T-helper 1 cell (primary cell): ENCODE results near the gene WDR70.
"Not testable (repeated sequence)": the region's sequence is repeated elsewhere in the genome, so short reads cannot be mapped to it uniquely, and the experiment has no call there.

Experiments used
- DNase-seq, 5 donors: peaks; one replicate each; pipeline ENCODE4 v3.0.0-alpha.2; 2012 to 2020

The WDR70 gene

DNA sequence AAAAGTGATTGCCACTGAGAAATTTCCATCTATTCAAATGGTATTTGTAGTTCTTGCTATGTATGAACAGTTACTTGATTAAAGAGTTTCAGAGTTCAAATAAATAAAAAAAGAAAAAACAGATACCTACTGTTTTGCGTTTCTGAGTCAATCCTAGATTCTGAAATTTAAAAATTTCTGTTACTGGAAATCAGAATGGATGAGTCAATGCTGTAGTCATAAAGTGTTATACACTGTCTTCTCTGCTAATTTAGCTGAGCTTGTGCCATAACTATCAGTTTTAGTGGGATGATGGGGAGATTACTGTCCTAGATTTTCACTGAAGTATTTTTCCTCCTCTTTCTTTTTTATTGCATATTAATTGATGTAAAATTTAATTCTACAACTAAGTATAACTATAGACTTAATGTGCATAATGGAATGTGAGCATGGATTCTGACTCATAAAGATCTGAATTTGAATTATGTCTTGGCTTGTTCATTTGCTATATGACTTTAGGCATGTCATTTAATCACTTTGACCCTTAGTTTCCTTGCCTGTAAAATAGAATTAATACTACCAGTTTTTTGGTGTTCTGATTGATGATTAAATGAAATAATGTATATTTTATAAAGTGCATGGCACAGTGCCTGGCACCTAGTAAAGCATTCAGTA lies 75.4 kb downstream of the WDR70 start:
- DNase-seq, result peak in 1 of 5 donors; percentile 33

DNA sequence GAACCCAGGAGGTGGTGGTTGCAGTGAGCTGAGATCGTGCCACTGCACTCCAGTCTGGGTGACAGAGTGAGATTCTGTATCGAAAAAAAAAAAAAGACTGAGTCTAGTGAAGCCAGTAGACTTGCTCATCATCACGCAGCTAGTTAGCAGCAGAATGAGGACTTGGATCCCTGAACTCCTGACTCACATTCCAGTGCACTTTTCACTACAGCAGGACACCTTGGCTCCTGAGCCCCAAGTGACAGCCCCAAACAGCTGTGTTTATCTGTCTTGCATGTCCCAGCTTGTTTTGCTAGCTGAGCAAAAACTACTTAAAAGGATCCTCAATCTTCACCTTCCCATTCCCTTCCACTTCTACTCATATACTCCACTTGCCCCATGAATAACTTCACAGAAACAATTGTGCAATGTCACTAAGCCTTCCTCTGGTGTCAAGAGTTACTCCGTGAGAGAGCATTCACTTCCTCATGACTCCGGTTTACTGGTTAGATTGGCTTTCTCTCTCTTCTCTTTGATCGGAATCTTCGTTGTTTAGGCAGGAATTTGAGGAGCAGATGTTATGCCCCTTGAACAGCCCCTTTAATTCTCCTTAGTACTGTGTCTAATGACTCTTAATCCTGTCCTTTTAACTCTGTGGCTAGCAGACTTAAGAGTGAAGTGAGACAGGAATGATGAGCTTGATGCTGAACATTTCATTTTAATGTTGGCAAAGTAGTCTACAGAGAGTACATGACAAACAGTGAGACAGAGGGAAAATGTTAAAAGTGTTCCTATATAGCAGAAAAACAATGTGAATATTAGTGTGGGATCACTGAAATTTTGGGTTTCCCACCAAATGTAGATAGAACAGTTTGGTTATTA lies 84.3 kb downstream of the WDR70 start:
- not testable (repeated sequence) for DNase-seq

DNA sequence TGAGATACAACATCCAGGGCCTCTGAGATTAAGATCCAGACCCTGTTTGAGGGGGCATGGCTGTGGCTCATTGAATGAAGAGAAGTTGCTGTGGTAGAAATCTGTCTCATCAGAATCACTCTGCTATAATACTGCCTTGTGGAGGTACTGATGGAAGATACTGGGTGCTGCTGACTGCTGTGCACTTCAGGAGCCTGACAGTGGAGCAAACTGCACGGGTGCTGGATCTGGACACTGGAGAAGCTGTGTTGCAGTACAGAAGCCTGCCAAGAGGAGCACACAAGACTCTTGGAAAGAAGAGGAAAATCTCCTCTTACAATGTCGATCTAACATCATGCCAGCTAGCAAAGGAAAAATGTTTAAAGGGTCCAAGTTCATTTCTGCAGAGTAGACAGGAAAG lies 85.5 kb downstream of the WDR70 start:
- DNase-seq, result not testable (repeated sequence)

DNA sequence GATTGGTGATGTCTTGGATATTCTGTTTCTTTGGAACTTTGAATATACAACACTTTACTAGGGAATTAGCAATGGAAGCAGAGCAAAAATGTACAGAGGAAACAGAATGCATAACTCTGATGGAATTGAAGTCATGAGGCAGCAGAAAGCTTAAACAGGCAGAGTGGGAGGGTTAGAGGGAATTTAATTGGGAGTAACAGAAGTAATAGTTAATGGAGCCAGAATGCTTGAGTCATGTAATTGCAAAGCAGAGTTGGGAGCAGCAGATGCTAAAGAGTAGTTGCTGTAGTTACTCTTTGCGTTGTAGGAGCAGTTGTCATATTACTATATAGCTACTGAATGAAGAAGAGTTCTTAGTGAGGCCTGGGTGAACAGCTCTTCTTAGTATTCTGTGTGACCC lies 90.3 kb downstream of the WDR70 start:
- not testable (repeated sequence) for DNase-seq

GRCh38 chr5:37471666-37472197 lies 92.6 kb downstream of the WDR70 start:
- DNase-seq, result no peak

- no peak for DNase-seq
These were observed 98.3 kb downstream of the WDR70 start for GRCh38 chr5:37477426-37477825.

GRCh38 chr5:37478121-37478894 lies 99.2 kb downstream of the WDR70 start:
- no peak for DNase-seq

DNA sequence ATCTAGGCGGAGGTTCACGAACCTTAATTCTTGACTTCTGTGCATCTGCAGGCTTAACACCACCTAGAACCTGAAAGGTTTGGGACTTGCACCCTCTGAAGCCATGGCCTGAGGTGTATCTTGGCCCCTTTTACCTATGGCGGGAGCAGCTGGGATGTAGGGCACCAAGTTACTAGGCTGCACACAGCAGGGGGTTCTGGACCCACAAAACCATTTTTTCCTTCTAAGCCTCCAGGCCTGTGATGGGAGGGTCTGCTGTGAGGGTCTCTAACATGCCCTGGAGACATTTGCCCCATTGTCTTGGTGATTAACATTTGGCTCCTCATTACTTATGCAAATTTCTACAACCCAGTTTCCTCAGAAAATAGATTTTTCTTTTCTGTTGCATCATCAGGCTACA lies 102.3 kb downstream of the WDR70 start:
- DNase-seq, result not testable (repeated sequence)

GRCh38 chr5:37490120-37490810 lies 111.1 kb downstream of the WDR70 start:
- no peak for DNase-seq

GRCh38 chr5:37490931-37491330 lies 111.8 kb downstream of the WDR70 start:
- no peak for DNase-seq

DNA sequence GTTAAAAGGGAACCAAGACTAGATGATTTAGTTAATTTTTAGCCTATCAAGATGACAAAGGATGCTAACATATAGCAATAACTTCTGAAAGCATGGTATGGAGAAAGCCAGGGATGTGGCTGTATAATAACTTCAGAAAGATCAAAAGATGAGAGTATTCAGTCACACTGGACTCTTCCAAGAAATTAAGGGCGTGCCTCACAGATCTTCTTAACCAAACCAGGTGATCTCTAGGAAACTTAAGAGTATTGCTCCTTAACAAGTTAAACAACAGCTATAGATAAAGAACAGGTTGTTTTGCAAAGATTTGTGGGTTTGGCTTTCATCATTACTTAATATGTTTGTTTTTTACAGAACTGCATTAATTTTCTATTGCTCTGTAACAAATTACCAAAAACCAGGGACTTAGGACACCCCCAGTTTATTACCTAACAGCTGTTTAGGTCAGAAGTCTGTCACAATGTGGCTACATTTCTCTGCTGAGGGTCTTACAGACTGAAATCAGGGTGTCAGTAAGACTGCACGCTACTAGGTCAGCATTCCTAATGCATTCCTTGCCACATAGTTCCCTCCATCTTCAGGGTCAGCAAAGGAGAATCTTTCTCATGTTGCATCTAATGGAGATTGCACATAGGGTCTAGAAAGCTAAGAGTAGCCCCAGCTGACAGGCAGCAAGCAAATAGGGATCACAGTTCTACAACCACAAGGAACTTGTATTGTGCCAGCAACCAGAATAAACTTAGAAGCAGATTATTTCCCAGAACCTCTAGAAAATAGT lies 113.8 kb downstream of the WDR70 start:
- DNase-seq, result no peak

DNA sequence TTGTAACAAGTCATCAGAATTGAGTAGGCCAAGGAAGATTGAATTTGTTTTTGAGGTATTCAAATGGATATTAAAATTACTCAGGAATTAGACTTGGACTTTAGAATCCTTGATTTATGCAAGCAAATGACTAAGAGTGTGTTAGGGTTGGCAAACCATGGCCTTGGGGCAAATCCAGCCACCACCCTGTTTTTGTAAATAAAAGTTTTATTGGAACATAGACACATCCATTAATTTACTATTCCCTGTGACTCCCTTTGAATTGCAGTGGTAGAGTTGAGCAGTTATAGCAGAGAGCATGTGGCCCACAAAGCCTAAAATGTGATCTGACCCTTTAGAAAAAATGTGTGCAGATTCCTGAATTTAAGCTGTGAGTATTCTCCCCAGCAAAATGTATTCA lies 115.6 kb downstream of the WDR70 start:
- DNase-seq, result no peak

DNA sequence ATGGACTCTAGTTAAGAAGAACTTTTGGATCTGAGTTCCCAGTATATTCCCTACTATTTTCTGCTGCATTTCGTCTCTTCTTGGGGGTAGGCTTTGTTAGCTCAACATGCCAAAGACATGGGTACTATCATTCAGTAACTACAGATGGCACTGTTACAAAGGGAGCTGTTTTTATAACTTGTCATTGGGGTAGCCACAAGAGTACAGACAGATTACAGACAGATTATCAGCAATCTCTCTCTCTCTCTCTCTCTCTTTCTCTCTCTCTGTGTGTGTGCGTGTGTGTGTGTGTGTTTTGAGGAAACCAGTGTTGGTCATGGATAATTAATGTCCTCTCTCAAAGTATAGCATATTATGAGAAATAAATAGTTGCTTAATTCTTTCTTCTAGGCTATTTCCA lies 116.1 kb downstream of the WDR70 start:
- DNase-seq, result no peak

DNA sequence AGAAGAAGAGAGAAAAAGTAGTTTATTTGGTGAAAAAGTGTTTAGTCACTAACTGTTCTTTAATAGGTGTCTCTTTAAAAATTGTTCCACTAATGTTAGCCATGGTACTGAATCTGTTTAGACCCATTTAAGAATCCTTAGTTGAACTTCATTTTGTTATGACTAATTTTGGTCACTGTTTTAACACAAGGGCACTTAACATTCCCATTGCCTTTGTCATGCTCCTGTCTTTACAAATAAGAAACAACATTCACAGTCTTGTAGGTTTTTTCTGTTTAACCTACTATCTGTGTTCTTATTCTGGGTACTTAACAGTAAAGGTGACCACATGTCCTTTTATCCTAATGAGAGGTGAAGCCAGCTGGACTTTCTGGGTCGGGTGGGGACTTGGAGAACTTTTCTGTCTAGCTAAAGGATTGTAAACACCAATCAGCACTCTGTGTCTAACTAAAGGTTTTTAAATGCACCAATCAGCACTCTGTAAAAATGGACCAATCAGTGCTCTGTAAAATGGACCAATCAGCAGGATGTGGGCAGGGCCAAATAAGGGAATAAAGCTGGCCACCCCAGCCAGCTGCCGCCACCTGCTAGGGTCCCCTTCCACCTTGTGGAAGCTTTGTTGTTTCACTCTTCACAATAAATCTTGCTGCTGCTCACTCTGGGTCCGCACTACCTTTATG lies 116.7 kb downstream of the WDR70 start:
- DNase-seq, result no peak

GRCh38 chr5:37496902-37497445 lies 117.9 kb downstream of the WDR70 start:
- no peak for DNase-seq

GRCh38 chr5:37501152-37501551 lies 122.0 kb downstream of the WDR70 start:
- DNase-seq, result no peak

DNA sequence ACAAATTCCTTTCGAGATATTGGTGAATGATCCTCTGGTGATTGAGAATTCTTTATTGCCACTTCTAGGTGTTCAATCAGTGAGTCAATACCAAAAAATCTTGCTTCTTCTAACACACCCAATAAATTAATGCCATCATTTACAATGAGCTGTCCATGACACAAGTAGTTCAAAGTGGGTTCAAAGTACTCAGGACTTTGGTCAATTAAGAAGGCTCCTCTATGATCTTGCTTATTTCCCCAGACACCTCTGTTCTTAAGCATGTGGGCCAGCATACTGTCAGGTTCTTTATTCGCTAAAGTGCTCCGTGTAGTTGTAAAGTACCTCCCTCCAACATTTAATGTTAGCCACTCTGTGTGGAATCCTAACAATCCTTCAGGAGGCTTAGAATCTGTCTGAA lies 127.1 kb downstream of the WDR70 start:
- no peak for DNase-seq

- no peak for DNase-seq
These were observed 127.6 kb downstream of the WDR70 start for GRCh38 chr5:37506722-37507121.

GRCh38 chr5:37511646-37512045 lies 132.5 kb downstream of the WDR70 start:
- no peak for DNase-seq

DNA sequence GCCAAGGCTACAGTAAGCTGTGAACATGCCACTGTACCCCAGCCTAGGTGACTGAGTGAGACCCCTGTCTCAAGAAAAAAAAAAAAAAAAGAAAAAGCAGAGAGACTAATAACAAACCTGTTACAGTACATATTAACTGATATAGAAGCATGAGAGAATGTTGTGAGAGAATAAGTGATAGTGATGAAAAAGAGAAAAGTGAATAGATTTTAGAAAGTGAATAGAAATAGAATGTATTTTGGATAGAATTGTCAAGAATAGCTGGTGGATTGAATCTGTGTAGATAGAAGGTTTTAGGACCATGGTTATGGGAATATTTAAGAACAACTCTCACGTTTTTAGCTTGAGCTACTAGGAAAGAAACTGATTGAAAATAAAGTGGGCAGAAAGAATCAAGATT lies 135.8 kb downstream of the WDR70 start:
- DNase-seq, result no peak

GRCh38 chr5:37517686-37518085 lies 138.6 kb downstream of the WDR70 start:
- DNase-seq, result no peak
